ENCODE results near the gene ZNF423.

DNA sequence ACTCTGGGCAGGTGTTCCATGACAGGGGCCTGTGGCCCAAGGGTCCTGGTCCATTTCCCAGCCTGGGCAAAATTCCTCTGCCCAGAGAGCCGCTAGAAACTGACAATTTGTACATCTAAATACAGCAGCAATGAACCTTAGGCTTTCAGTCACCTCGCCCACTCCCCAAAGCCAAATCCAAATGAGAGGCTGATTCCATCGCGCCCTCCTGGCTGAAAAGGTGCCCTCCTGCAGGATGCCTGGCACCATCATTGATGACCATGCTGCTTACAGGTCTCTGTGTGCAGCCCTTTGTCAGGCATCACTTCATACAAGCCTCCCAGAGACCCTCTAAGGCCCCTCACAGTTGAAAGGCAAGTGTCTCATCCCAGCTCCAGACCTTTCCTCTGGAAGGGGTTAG, 367.6 kb downstream of the ZNF423 start:
- no peak for TF ChIP-seq TAF1 (IDR thresholded peaks at IDR 0.05; ENCODE audit: borderline replicate concordance, insufficient read depth, low read length)
- TF ChIP-seq FOXP2 (optimal IDR thresholded peaks at IDR 0.05; ENCODE audit: borderline replicate concordance, extremely low read depth, extremely low read length, insufficient read depth) = no peak

Measured in PFSK-1 (cell line).